ENCODE results near the gene STXBP6. TPM values are rescaled to one million over a fixed set of nuclear protein-coding genes. Genes with fewer than 3 reads are reported as not detected.

STXBP6 gene
- total and polyA plus RNA-seq, 10 of the 15 experiments (the other 5 are each of a cell fraction or from before 2014, with no cell fraction given) = 1.2 to 47.3 (median 1.9) TPM

GRCh38 chr14:24766434-24766833 lies 283.5 kb downstream of the STXBP6 start:
- H4K20me1 ChIP-seq (ENCODE audit: control insufficient read depth, insufficient read depth) = no peaks in the 10 kb centered on the region
- FAIRE-seq (no peak), DNase-seq (ENCODE audit: low read depth, low spot score) (no peak), ATAC-seq (no peak)
- no peaks in the 10 kb centered on the region for H3K36me3 ChIP-seq (ENCODE audit: control insufficient read depth in 2 of 2, insufficient read depth in 2 of 2, low read length in 1 of 2)
- H3K27ac ChIP-seq (ENCODE audit: control insufficient read depth, insufficient read depth) = no peak overlapping the region
- H3K27me3 ChIP-seq (replicated peaks in 1 of 2; ENCODE audit: control insufficient read depth in 2 of 2, insufficient read depth in 2 of 2, low read length in 1 of 2) = no peaks in the 10 kb centered on the region
- intact Hi-C loops (cut with micrococcal nuclease; ENCODE audit: unreplicated experiment) = no loop called here
- ChIA-PET POLR2A (interaction anchor here (0.6 to 1.2 kb wide), 2 partner anchors 11 to 382 kb away, joined by 3 read pairs; no protein-coding TSS in a partner anchor), SMC1A (ENCODE audit: uncharacterized antibody, unreplicated experiment) (no interaction called here), CTCF (interaction anchor here (0.7 to 1.2 kb wide), 2 partner anchors 25 to 30 kb away, joined by 3 read pairs; no protein-coding TSS in a partner anchor), RAD21 (ENCODE audit: unreplicated experiment) (no interaction called here)
- no peak overlapping the region for H3K4me3 ChIP-seq
- no peak overlapping the region for H2AFZ ChIP-seq (ENCODE audit: control insufficient read depth, low read depth, low read length)
- TF ChIP-seq TAF1 (IDR thresholded peaks at IDR 0.05; ENCODE audit: borderline replicate concordance, low read depth, low read length) (no peak), PML (IDR thresholded peaks at IDR 0.05; ENCODE audit: low read length) (no peak), ZNF384 (IDR thresholded peaks at IDR 0.05; ENCODE audit: borderline replicate concordance, low read depth, low read length) (no peak), SUPT20H (IDR thresholded peaks at IDR 0.05; ENCODE audit: borderline replicate concordance, control insufficient read depth, low read depth, low read length) (no peak)
- H3K79me2 ChIP-seq (ENCODE audit: control insufficient read depth, insufficient read depth, low read length) = no peaks in the 10 kb centered on the region
- BruUV-seq (replicated peaks) = no TSS peak
- no peaks in the 10 kb centered on the region for H3K9me3 ChIP-seq (replicated peaks; ENCODE audit: control insufficient read depth, insufficient read depth, low read length)
- in situ Hi-C loops (cut with MboI) = no loop called here
- H3K9ac ChIP-seq (ENCODE audit: control insufficient read depth, insufficient read depth, low read length) = no peak overlapping the region
- WGBS (ENCODE audit: insufficient coverage, insufficient replicate concordance, low lambda C conversion rate, missing lambda C conversion rate) = 0% methylated on average over 2 of the region's 2 CpGs
- H3K4me1 ChIP-seq (ENCODE audit: control insufficient read depth, insufficient read depth, low read length) = no peaks in the 10 kb centered on the region
- H3K4me2 ChIP-seq (ENCODE audit: control insufficient read depth, insufficient read depth) = no peak overlapping the region

- BruUV-seq (replicated peaks) = no TSS peak
- ATAC-seq (no peak), FAIRE-seq (no peak)
- TF ChIP-seq SREBF2 (IDR thresholded peaks at IDR 0.05; ENCODE audit: low read length) (no peak), ZBED1 (IDR thresholded peaks at IDR 0.05; ENCODE audit: borderline replicate concordance) (no peak), MTA2 (IDR thresholded peaks at IDR 0.05; ENCODE audit: low read depth) (no peak), NFIC (IDR thresholded peaks at IDR 0.05; ENCODE audit: low read depth, low read length) (no peak), POLR2AphosphoS2 (IDR thresholded peaks at IDR 0.05; ENCODE audit: low read depth, low read length) (no peak), KAT2A (conservative IDR thresholded peaks at IDR 0.05; ENCODE audit: control insufficient read depth, low read depth, low read length) (no peak), SPI1 (IDR thresholded peaks at IDR 0.05; ENCODE audit: borderline replicate concordance, insufficient read depth, low read depth, low read length) (no peak), SKIL (IDR thresholded peaks at IDR 0.05; ENCODE audit: low read depth, poor library complexity, severe bottlenecking) (no peak), MLLT1 (IDR thresholded peaks at IDR 0.05) (no peak), MEF2A (IDR thresholded peaks at IDR 0.05; ENCODE audit: insufficient read depth, low read depth, low read length) (no peak)
- TF ChIP-seq, protein P1, sequence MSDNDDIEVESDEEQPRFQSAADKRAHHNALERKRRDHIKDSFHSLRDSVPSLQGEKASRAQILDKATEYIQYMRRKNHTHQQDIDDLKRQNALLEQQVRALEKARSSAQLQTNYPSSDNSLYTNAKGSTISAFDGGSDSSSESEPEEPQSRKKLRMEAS (IDR thresholded peaks at IDR 0.05; ENCODE audit: low read depth, low read length) = no peak
These were observed 288.8 kb downstream of the STXBP6 start for GRCh38 chr14:24761141-24761540.

More at GRCh38 chr14:24761141-24761540, 288.8 kb downstream of the STXBP6 start:
- Histone ChIP-seq H3K79me2 (ENCODE audit: control insufficient read depth, insufficient read depth, low read length) (no peaks in the 10 kb centered on the region), H3K4me1 (ENCODE audit: control insufficient read depth, insufficient read depth, low read length) (no peaks in the 10 kb centered on the region), H3K4me2 (ENCODE audit: control insufficient read depth, insufficient read depth) (no peak overlapping the region), H3K4me3 (no peak overlapping the region), H2AFZ (ENCODE audit: control insufficient read depth, low read depth, low read length) (no peak overlapping the region), H3K9me3 (replicated peaks; ENCODE audit: control insufficient read depth, insufficient read depth, low read length) (no peaks in the 10 kb centered on the region), H3K27ac (ENCODE audit: control insufficient read depth, insufficient read depth) (no peak overlapping the region), H3K36me3 (ENCODE audit: control insufficient read depth in 2 of 2, insufficient read depth in 2 of 2, low read length in 1 of 2) (no peaks in the 10 kb centered on the region), H3K27me3 (replicated peaks in 1 of 2; ENCODE audit: control insufficient read depth in 2 of 2, insufficient read depth in 2 of 2, low read length in 1 of 2) (no peaks in the 10 kb centered on the region), H4K20me1 (ENCODE audit: control insufficient read depth, insufficient read depth) (no peaks in the 10 kb centered on the region), H3K9ac (ENCODE audit: control insufficient read depth, insufficient read depth, low read length) (no peak overlapping the region)
- in situ Hi-C loops (cut with MboI) (no loop called here), intact Hi-C loops (cut with micrococcal nuclease; ENCODE audit: unreplicated experiment) (no loop called here)
- ChIA-PET SMC1A (ENCODE audit: uncharacterized antibody, unreplicated experiment) (interaction anchor here (0.6 to 1.5 kb wide), 5 partner anchors 9 to 1476 kb away, joined by 3 to 4 read pairs (median 3); no protein-coding TSS in a partner anchor), CTCF (interaction anchor here (0.7 to 1.4 kb wide), 4 partner anchors 45 to 392 kb away, joined by 3 to 7 read pairs (median 4); no protein-coding TSS in a partner anchor), POLR2A (no interaction called here), RAD21 (ENCODE audit: unreplicated experiment) (no interaction called here)
- WGBS (ENCODE audit: insufficient coverage, insufficient replicate concordance, low lambda C conversion rate, missing lambda C conversion rate) = 42% methylated on average over 2 of the region's 2 CpGs
- DNase-seq (ENCODE audit: low read depth, low spot score) = no peak
